GM06990 (cell line): ENCODE results near the gene SARM1.
A peak's percentile ranks its signal among the peaks of the same experiment; 100 is the strongest.

Source experiments
- DNase-seq: peaks from one replicate; pipeline ENCODE4 v3.0.0-alpha.2; 2011; ENCODE audit not compliant: insufficient read length; ENCODE audit errors: extremely low read depth
- H3K27me3 ChIP-seq: replicated peaks from 2 replicates; pipeline ENCODE4 v1.6.0; 2011; ENCODE audit warnings: low read length; ENCODE audit not compliant: control insufficient read depth, insufficient read depth
- H3K36me3 ChIP-seq: 2 replicates; pipeline ENCODE4 v1.5.1; 2011; ENCODE audit warnings: low read length; ENCODE audit not compliant: control insufficient read depth, insufficient read depth
- H3K4me3 ChIP-seq: replicated peaks from 2 replicates; pipeline ENCODE4 v1.5.1; 2011; ENCODE audit warnings: low read depth, mild to moderate bottlenecking, control low read depth, low read length
- TF ChIP-seq, protein P1 (sequence below): IDR thresholded peaks from 2 replicates; pipeline ENCODE4 v1.5.1; 2011; ENCODE audit warnings: low read length, control low read depth, mild to moderate bottlenecking, inconsistent platforms; ENCODE audit not compliant: insufficient read depth, poor library complexity, severe bottlenecking

Gene SARM1

GRCh38 chr17:28348979-28349378, 22.5 kb upstream of the SARM1 start:
- peaks cover 46% of the 10 kb centered on the region for H3K36me3 ChIP-seq
- TF ChIP-seq, protein P1, sequence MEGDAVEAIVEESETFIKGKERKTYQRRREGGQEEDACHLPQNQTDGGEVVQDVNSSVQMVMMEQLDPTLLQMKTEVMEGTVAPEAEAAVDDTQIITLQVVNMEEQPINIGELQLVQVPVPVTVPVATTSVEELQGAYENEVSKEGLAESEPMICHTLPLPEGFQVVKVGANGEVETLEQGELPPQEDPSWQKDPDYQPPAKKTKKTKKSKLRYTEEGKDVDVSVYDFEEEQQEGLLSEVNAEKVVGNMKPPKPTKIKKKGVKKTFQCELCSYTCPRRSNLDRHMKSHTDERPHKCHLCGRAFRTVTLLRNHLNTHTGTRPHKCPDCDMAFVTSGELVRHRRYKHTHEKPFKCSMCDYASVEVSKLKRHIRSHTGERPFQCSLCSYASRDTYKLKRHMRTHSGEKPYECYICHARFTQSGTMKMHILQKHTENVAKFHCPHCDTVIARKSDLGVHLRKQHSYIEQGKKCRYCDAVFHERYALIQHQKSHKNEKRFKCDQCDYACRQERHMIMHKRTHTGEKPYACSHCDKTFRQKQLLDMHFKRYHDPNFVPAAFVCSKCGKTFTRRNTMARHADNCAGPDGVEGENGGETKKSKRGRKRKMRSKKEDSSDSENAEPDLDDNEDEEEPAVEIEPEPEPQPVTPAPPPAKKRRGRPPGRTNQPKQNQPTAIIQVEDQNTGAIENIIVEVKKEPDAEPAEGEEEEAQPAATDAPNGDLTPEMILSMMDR, result no peak
- DNase-seq, result no peak

GRCh38 chr17:28350271-28350670, 21.2 kb upstream of the SARM1 start:
- Histone ChIP-seq H3K4me3 (no peak overlapping the region), H3K36me3 (peaks cover 49% of the 10 kb centered on the region), H3K27me3 (no peaks in the 10 kb centered on the region)
- TF ChIP-seq, protein P1, result no peak
- DNase-seq, result no peak

More at GRCh38 chr17:28348979-28349378, 22.5 kb upstream of the SARM1 start:
- Histone ChIP-seq H3K27me3 (no peaks in the 10 kb centered on the region), H3K4me3 (no peak overlapping the region)

GRCh38 chr17:28357061-28357900, 14.2 kb upstream of the SARM1 start, which contains the start of gene POLDIP2:
POLDIP2 (minus strand) TSS chr17:28357527; CDS start chr17:28357448, 79 bp downstream.
- Histone ChIP-seq H3K4me3 (peak within 1 kb of the TSS; percentile 72), H3K36me3 (peaks cover 33% of the 10 kb centered on the region), H3K27me3 (no peaks in the 10 kb centered on the region)
- TF ChIP-seq, protein P1, result no peak
- peak; percentile 94 for DNase-seq

DNA sequence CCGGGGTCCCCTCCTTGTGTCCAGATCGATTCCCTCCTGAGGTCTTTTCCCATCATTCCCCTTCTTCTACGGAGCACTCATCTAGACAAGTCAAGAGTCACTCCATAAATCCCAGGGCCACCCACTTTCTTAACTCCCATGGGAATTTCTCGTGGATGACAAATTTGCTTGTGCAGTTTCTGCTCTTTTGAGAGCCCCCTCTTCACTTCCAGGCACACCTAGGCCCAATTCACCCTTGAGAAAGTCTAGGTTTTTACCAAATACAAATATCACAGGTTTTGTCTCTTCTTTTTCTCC, 13.6 kb upstream of the SARM1 start:
- Histone ChIP-seq H3K36me3 (peaks cover 33% of the 10 kb centered on the region), H3K4me3 (peak overlapping the region; percentile 72), H3K27me3 (no peaks in the 10 kb centered on the region)
- TF ChIP-seq, protein P1, result no peak
- DNase-seq, result no peak

GRCh38 chr17:28363186-28363585, 8.3 kb upstream of the SARM1 start:
- DNase-seq, result no peak
- peaks cover 22% of the 10 kb centered on the region for H3K36me3 ChIP-seq
- no peak overlapping the region for H3K4me3 ChIP-seq
- no peaks in the 10 kb centered on the region for H3K27me3 ChIP-seq
- TF ChIP-seq, protein P1, result no peak
